OCI-M2 (cell line): Measurements from ENCODE around the gene SORCS1.

Experiments used
- DNase-seq: peaks from one replicate; lab custom pipeline; 2025; ENCODE audit not compliant: unreplicated experiment; lab: John Stamatoyannopoulos, UW

SORCS1 gene

GRCh38 chr10:106555599-106555998 lies 608.9 kb downstream of the SORCS1 start:
- DNase-seq: no peak

GRCh38 chr10:106551501-106552062 lies 612.9 kb downstream of the SORCS1 start:
- DNase-seq: no peak

DNA sequence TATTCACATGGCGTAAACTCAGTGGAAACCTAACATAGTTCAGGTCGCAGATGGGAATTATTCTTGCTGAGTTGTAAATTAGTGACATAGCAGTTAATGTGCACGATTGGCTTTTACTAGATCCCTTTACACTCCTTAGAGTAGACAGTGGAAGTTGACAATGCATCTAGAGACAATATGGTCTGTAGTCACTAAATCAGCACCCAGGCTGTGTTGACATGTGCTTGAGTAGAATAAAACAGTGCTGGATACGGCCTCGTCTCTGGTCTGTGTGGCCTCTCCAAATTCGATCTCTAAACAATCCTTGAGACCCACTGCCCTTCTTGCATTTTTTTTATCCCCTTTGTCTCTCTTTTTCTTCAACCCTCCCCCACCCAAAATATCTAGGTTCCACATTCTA lies 615.7 kb downstream of the SORCS1 start:
- DNase-seq: no peak

- DNase-seq: no peak
Observed at GRCh38 chr10:106547047-106547635, 617.4 kb downstream of the SORCS1 start.

DNA sequence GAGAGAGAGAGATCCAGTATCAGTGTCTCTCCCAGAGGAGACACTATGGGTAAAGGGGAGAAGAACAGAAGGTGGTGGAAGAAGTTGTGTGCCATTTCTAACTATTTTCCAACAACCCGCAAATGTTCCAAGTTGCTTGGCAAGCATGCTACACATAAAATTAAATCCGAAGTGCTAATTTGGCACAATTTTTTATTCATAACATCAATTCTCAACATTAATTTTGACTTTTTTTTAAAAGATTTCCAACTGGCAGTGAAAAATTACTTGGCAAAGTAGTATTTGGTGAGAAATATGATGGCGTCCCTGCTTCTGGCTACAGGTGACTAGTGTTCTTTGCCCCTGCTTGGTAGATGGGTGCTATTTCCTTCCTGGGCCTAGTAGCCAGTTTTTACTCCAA lies 622.0 kb downstream of the SORCS1 start:
- DNase-seq: no peak

GRCh38 chr10:106540645-106541044 lies 623.9 kb downstream of the SORCS1 start:
- no peak for DNase-seq

- DNase-seq: no peak
Observed at GRCh38 chr10:106537866-106538265, 626.6 kb downstream of the SORCS1 start.

DNA sequence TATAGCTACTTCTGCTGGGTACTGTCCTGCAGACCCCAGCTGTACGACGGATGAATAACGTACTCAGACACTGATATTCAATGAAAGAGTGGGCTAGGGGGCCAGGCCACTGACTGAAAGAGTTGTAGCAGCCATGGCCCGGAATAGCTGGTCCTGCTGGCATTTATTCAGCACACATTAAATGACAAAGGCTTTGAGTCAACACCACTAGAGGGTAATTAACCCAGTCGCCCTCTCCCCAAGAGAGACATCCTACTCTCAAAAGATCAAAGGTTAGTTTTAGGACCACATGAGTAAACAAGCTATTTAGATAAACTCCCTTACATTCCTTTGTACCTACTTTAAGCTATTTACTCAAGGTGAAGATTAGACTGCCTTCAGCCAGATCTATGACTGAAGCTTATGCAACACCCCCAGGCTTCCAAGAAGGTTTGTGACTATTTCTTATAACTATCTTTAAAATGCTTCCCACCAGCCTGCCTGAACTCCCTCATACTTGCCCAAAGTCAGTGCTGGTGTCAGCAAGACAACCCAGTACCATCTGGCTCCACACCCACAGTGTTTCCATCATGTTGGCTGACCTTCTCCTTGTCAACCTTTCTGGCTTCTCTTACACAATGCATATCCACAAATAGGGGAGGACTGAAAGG lies 629.1 kb downstream of the SORCS1 start:
- DNase-seq: no peak

- no peak for DNase-seq
Observed at GRCh38 chr10:106534441-106534840, 630.1 kb downstream of the SORCS1 start.

DNA sequence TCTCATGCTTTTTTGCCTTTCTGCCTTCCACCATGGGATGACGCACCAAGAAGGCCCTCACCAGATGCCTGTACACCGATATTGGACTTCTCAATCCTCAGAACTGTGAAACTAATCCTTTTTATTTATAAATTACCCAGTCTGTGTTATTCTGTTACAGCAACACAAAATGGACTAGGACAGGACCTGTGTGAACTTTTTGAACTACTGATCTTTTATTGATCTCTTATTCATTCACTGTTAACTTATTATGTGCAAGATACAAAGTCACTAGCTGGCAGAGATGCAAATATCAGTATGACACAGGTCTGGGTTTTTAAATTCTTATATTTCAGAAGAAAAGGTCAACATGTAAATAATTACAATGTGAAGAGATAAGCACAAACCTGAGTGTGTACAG lies 635.8 kb downstream of the SORCS1 start:
- DNase-seq: no peak

GRCh38 chr10:106525835-106526234 lies 638.7 kb downstream of the SORCS1 start:
- DNase-seq: no peak
